SK-N-SH treated with all-trans-retinoic acid at 6 μM for 48 hours (cell line): ENCODE data around the gene FAF1.

ENCODE experiments used
- ATAC-seq: fragments of 200-7000 bp; cut with Tn5 transposase; 3 replicates; pipeline ENCODE4 v1.9.1; 2020; ENCODE audit warnings: mild to moderate bottlenecking, moderate library complexity
- ARNTL ChIP-seq: fragments of 450-650 bp; formaldehyde crosslinking; IDR thresholded peaks from 2 replicates; pipeline ENCODE4 v1.5.0; 2020; ENCODE audit warnings: low read depth, mild to moderate bottlenecking, moderate library complexity, borderline replicate concordance
- BACH2 ChIP-seq: fragments of 250-450 bp; sonication (Bioruptor Pico); IDR thresholded peaks from 2 replicates; pipeline ENCODE4 v1.9.0; 2021; ENCODE audit warnings: mild to moderate bottlenecking, borderline replicate concordance
- CSDC2 ChIP-seq: fragments of 250-450 bp; sonication (Bioruptor Pico); IDR thresholded peaks from 2 replicates; pipeline ENCODE4 v1.5.0; 2020; ENCODE audit warnings: mild to moderate bottlenecking, moderate library complexity
- ESRRG ChIP-seq: fragments of 250-450 bp; sonication (Bioruptor Pico); IDR thresholded peaks from 2 replicates; pipeline ENCODE4 v1.6.1; 2021; ENCODE audit warnings: mild to moderate bottlenecking
- GLIS3 ChIP-seq: fragments of 250-450 bp; sonication (Bioruptor Pico); IDR thresholded peaks from 2 replicates; pipeline ENCODE4 v1.5.0; 2020; ENCODE audit warnings: mild to moderate bottlenecking, moderate library complexity
- ISL1 ChIP-seq: fragments of 250-450 bp; sonication (Bioruptor Pico); IDR thresholded peaks from 2 replicates; pipeline ENCODE4 v2.1.2; 2022; ENCODE audit warnings: mild to moderate bottlenecking, moderate library complexity
- OSR1 ChIP-seq: fragments of 250-450 bp; sonication (Bioruptor Pico); IDR thresholded peaks from 2 replicates; pipeline ENCODE4 v1.8.0; 2022; ENCODE audit warnings: moderate library complexity, mild to moderate bottlenecking, inconsistent platforms
- PATZ1 ChIP-seq: fragments of 250-450 bp; sonication (Bioruptor Pico); IDR thresholded peaks from 2 replicates; pipeline ENCODE4 v1.8.0; 2020; ENCODE audit warnings: mild to moderate bottlenecking, moderate library complexity, borderline replicate concordance
- PPARA ChIP-seq: fragments of 250-450 bp; sonication (Bioruptor Pico); IDR thresholded peaks from 2 replicates; pipeline ENCODE4 v1.5.0; 2020; ENCODE audit warnings: mild to moderate bottlenecking, borderline replicate concordance
- RARB ChIP-seq: fragments of 250-450 bp; sonication (Bioruptor Pico); IDR thresholded peaks from 2 replicates; pipeline ENCODE4 v1.8.0; 2021; ENCODE audit warnings: mild to moderate bottlenecking, moderate library complexity
- SNAI2 ChIP-seq: fragments of 250-450 bp; sonication (Bioruptor Pico); IDR thresholded peaks from 2 replicates; pipeline ENCODE4 v1.5.0; 2020; ENCODE audit warnings: mild to moderate bottlenecking, moderate library complexity
- TCF4 ChIP-seq: fragments of 250-450 bp; sonication (Bioruptor Pico); IDR thresholded peaks from 2 replicates; pipeline ENCODE4 v1.8.0; 2021; ENCODE audit warnings: mild to moderate bottlenecking, moderate library complexity, borderline replicate concordance
- TOX ChIP-seq: fragments of 250-450 bp; sonication (Bioruptor Pico); IDR thresholded peaks from 2 replicates; pipeline ENCODE4 v1.8.0; 2021; ENCODE audit warnings: mild to moderate bottlenecking, moderate library complexity, borderline replicate concordance
- TSHZ2 ChIP-seq: fragments of 250-450 bp; sonication (Bioruptor Pico); IDR thresholded peaks from 2 replicates; pipeline ENCODE4 v1.5.0; 2020; ENCODE audit warnings: mild to moderate bottlenecking, moderate library complexity
- ZC3H10 ChIP-seq: fragments of 250-450 bp; sonication (Bioruptor Pico); IDR thresholded peaks from 2 replicates; pipeline ENCODE4 v1.5.1; 2021; ENCODE audit warnings: mild to moderate bottlenecking, moderate library complexity
- ZFP3 ChIP-seq: fragments of 250-450 bp; sonication (Bioruptor Pico); IDR thresholded peaks from 2 replicates; pipeline ENCODE4 v1.5.0; 2020; ENCODE audit warnings: mild to moderate bottlenecking, moderate library complexity
- ZFP30 ChIP-seq: fragments of 450-650 bp; formaldehyde crosslinking; IDR thresholded peaks from 2 replicates; pipeline ENCODE4 v1.5.0; 2022; ENCODE audit warnings: mild to moderate bottlenecking, moderate library complexity
- ZNF565 ChIP-seq: fragments of 450-650 bp; formaldehyde crosslinking; conservative IDR thresholded peaks from 2 replicates; pipeline ENCODE4 v1.5.0; 2020; ENCODE audit warnings: low read depth, mild to moderate bottlenecking, moderate library complexity
- ZNF70 ChIP-seq: fragments of 450-650 bp; formaldehyde crosslinking; IDR thresholded peaks from 2 replicates; pipeline ENCODE4 v1.5.0; 2020; ENCODE audit warnings: mild to moderate bottlenecking, moderate library complexity
- ZNF8 ChIP-seq: fragments of 450-650 bp; formaldehyde crosslinking; IDR thresholded peaks from 2 replicates; pipeline ENCODE4 v1.5.0; 2020; ENCODE audit warnings: mild to moderate bottlenecking, moderate library complexity
- TF ChIP-seq, protein P1 (sequence below): fragments of 250-450 bp; sonication (Bioruptor Pico); IDR thresholded peaks from 2 replicates; pipeline ENCODE4 v1.8.0; 2021; ENCODE audit warnings: low read depth, mild to moderate bottlenecking, moderate library complexity, borderline replicate concordance
- TF ChIP-seq, protein P2 (sequence below): fragments of 250-450 bp; sonication (Bioruptor Pico); IDR thresholded peaks from 2 replicates; pipeline ENCODE4 v1.5.1; 2020; ENCODE audit warnings: low read depth, mild to moderate bottlenecking, moderate library complexity

FAF1 gene

DNA sequence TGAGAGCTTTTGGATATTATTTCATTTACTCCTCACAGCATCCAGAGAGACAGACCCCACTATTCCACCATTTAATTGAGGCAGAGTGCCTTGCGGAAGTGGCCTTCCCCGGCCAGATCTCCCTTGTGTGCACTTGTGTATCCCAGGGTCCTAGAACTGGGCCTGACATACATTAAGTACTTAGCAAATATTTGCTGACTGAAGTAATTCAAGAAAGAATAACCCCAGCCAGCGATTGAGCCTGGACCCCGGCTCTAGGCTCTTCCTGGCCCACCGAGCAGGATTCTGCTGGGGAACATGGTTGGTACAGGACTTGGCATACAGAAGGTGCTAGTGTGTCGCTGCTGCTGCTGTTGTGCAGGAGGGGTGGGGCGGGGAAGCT, 545.2 kb downstream of the FAF1 start:
- TF ChIP-seq ZFP30 (CRISPR knock-in tag) = no peak
- no peak for TF ChIP-seq OSR1 (CRISPR knock-in tag)
- no peak for TF ChIP-seq ARNTL (CRISPR knock-in tag)
- no peak for TF ChIP-seq ISL1 (CRISPR knock-in tag)
- TF ChIP-seq ZNF8 = no peak
- no peak for TF ChIP-seq ESRRG (CRISPR knock-in tag)
- TF ChIP-seq BACH2 (CRISPR knock-in tag) = no peak
- no peak for TF ChIP-seq TCF4 (CRISPR knock-in tag)
- TF ChIP-seq ZNF70 (CRISPR knock-in tag) = no peak
- TF ChIP-seq ZNF565 (CRISPR knock-in tag) = no peak
- no peak for ATAC-seq

DNA sequence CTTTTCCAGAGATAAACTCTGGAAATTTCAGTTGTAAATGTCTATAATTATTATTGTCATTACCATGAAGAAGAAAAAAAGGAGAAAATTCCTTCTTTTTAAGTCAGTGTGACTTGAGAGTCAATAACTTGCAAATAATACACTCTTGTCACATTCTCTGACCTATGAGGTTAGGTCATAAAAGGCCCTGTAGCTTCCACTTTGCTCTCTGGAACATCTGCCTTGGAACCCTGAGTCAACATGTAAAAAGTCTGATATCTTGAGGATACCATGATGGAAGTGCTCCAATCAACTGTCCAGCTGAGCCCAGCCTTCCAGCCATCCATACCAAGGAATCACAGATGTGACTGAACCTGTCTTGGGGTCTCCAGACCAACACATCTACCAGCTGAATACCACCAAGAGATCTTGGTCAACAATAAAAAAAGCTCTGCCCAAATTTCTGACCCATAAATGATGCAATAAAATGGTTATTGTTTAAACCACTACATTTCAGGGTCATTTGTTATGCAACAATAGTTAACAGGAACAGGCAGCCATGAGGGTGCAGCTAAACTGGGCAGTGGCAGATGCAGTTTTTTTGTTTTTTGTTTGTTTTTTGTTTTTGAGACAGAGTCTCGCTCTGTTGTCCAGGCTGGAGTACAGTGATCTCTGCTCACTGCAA, 547.1 kb downstream of the FAF1 start:
- no peak for TF ChIP-seq CSDC2 (CRISPR knock-in tag)
- TF ChIP-seq OSR1 (CRISPR knock-in tag) = no peak
- TF ChIP-seq ZNF8 = no peak
- TF ChIP-seq ESRRG (CRISPR knock-in tag) = no peak
- no peak for TF ChIP-seq TCF4 (CRISPR knock-in tag)
- TF ChIP-seq, protein P1, sequence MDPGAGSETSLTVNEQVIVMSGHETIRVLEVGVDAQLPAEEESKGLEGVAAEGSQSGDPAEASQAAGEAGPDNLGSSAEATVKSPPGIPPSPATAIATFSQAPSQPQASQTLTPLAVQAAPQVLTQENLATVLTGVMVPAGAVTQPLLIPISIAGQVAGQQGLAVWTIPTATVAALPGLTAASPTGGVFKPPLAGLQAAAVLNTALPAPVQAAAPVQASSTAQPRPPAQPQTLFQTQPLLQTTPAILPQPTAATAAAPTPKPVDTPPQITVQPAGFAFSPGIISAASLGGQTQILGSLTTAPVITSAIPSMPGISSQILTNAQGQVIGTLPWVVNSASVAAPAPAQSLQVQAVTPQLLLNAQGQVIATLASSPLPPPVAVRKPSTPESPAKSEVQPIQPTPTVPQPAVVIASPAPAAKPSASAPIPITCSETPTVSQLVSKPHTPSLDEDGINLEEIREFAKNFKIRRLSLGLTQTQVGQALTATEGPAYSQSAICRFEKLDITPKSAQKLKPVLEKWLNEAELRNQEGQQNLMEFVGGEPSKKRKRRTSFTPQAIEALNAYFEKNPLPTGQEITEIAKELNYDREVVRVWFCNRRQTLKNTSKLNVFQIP (CRISPR knock-in tag) = no peak
- TF ChIP-seq ZFP30 (CRISPR knock-in tag) = no peak
- no peak for TF ChIP-seq BACH2 (CRISPR knock-in tag)
- no peak for TF ChIP-seq GLIS3 (CRISPR knock-in tag)
- TF ChIP-seq PATZ1 (CRISPR knock-in tag) = no peak
- no peak for TF ChIP-seq TOX (CRISPR knock-in tag)
- TF ChIP-seq ZC3H10 = no peak
- no peak for TF ChIP-seq RARB (CRISPR knock-in tag)
- no peak for TF ChIP-seq TSHZ2 (CRISPR knock-in tag)
- TF ChIP-seq ZNF70 (CRISPR knock-in tag) = no peak
- TF ChIP-seq ISL1 (CRISPR knock-in tag) = no peak
- no peak for TF ChIP-seq ZNF565 (CRISPR knock-in tag)
- TF ChIP-seq SNAI2 (CRISPR knock-in tag) = no peak
- no peak for TF ChIP-seq PPARA (CRISPR knock-in tag)
- TF ChIP-seq ZFP3 (CRISPR knock-in tag) = no peak
- no peak for ATAC-seq

GRCh38 chr1:50405814-50406213, 554.3 kb downstream of the FAF1 start:
- no peak for TF ChIP-seq TOX (CRISPR knock-in tag)
- ATAC-seq = no peak

DNA sequence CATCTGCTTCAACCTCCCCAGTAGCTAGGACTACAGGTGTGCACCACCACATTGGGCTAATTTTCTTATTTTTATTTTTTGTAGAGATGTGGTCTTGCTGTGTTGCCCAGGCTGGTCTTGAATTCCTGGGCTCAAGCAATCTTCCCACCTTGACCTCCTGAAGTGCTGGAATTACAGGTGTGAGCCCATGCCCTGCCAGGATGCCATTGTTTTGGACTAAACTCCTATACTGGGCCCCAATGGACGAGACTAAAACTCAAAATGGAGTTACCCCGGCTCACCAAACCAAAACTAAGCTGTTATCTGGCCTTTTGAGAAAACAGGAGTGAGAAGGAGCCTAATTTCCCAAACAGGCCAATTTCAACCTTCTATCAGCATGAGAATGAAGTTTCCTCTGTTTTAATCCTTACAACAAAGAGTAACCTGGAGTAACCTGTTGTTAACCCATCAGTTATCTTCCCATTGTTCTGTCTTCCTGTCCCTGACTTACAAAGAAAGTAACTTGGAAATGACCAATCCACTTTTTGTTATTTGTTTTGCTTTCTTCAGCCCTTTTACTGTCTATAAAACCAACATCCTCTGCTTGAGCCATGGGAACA, 566.4 kb downstream of the FAF1 start:
- TF ChIP-seq, protein P2, sequence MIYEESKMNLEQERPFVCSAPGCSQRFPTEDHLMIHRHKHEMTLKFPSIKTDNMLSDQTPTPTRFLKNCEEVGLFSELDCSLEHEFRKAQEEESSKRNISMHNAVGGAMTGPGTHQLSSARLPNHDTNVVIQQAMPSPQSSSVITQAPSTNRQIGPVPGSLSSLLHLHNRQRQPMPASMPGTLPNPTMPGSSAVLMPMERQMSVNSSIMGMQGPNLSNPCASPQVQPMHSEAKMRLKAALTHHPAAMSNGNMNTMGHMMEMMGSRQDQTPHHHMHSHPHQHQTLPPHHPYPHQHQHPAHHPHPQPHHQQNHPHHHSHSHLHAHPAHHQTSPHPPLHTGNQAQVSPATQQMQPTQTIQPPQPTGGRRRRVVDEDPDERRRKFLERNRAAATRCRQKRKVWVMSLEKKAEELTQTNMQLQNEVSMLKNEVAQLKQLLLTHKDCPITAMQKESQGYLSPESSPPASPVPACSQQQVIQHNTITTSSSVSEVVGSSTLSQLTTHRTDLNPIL (CRISPR knock-in tag) = no peak
- no peak for TF ChIP-seq ZC3H10
- TF ChIP-seq TSHZ2 (CRISPR knock-in tag) = no peak
- no peak for TF ChIP-seq PPARA (CRISPR knock-in tag)
- no peak for TF ChIP-seq ZFP30 (CRISPR knock-in tag)
- no peak for ATAC-seq
